Mesenchymal stem cell (in vitro differentiated cells and primary cell): ENCODE results near the gene GPAT3.

ENCODE experiments used
- DNase-seq: peaks from one replicate; pipeline ENCODE4 v3.0.0-alpha.2; 2013
- H2AFZ ChIP-seq: one replicate; pipeline ENCODE4 v1.6.1; 2013; ENCODE audit warnings: low read depth, mild to moderate bottlenecking, control low read depth, inconsistent platforms, low read length, moderate library complexity
- H2AK5ac ChIP-seq: 2 replicates; pipeline ENCODE4 v1.6.1; 2013; ENCODE audit warnings: low read length, moderate library complexity, mild to moderate bottlenecking, inconsistent platforms; ENCODE audit not compliant: severe bottlenecking
- H2BK120ac ChIP-seq: one replicate; pipeline ENCODE4 v1.6.1; 2013; ENCODE audit warnings: low read depth, mild to moderate bottlenecking, inconsistent platforms, low read length, moderate library complexity
- H2BK12ac ChIP-seq, 2 experiments: one replicate each; pipeline ENCODE4 v1.6.1; 2013; ENCODE audit warnings: inconsistent platforms in 2 of 2, low read length in 2 of 2, mild to moderate bottlenecking in 2 of 2, moderate library complexity in 2 of 2, control low read depth in 1 of 2
- H2BK15ac ChIP-seq: one replicate; pipeline ENCODE4 v1.6.1; 2013; ENCODE audit warnings: mild to moderate bottlenecking, low read depth, inconsistent platforms; ENCODE audit not compliant: poor library complexity, severe bottlenecking
- H2BK5ac ChIP-seq: 2 replicates; pipeline ENCODE4 v1.6.1; 2013; ENCODE audit warnings: low read depth, mild to moderate bottlenecking, low read length, control low read depth, inconsistent platforms; ENCODE audit not compliant: poor library complexity, severe bottlenecking
- H3K14ac ChIP-seq, 2 experiments: one replicate each; pipeline ENCODE4 v1.6.1; 2013; ENCODE audit warnings: inconsistent platforms in 2 of 2, low read length in 2 of 2, control low read depth in 1 of 2, mild to moderate bottlenecking in 1 of 2, moderate library complexity in 1 of 2
- H3K18ac ChIP-seq, 2 experiments: one replicate each; pipeline ENCODE4 v1.6.1; 2013; ENCODE audit warnings: inconsistent platforms in 2 of 2, low read length in 2 of 2, control low read depth in 1 of 2, low read depth in 1 of 2, mild to moderate bottlenecking in 1 of 2
- H3K23ac ChIP-seq, 2 experiments: one replicate each; pipeline ENCODE4 v1.6.1; 2013; ENCODE audit warnings: inconsistent platforms in 2 of 2, low read length in 2 of 2, mild to moderate bottlenecking in 2 of 2, moderate library complexity in 2 of 2, control low read depth in 1 of 2
- H3K27ac ChIP-seq: 2 replicates; pipeline ENCODE4 v1.5.1; 2013; ENCODE audit warnings: mild to moderate bottlenecking, moderate library complexity, low read length, control low read depth, inconsistent platforms; ENCODE audit not compliant: poor library complexity, severe bottlenecking
- H3K27me3 ChIP-seq, 2 experiments: 2 replicates each; pipeline versions ENCODE4 v1.6.1 to v1.7.0; 2013; ENCODE audit warnings: low read length in 2 of 2, mild to moderate bottlenecking in 2 of 2, moderate library complexity in 2 of 2, control low read depth in 1 of 2, inconsistent platforms in 1 of 2; ENCODE audit not compliant: control insufficient read depth in 1 of 2, insufficient read depth in 1 of 2
- H3K36me3 ChIP-seq, 2 experiments: 2 replicates each; pipeline versions ENCODE4 v1.6.1 to v1.7.0; 2013; ENCODE audit warnings: low read length in 2 of 2, control low read depth in 1 of 2, inconsistent platforms in 1 of 2, low read depth in 1 of 2, mild to moderate bottlenecking in 1 of 2; ENCODE audit not compliant: insufficient read depth in 2 of 2, control insufficient read depth in 1 of 2
- H3K4ac ChIP-seq, 2 experiments: one replicate each; pipeline ENCODE4 v1.6.1; 2013; ENCODE audit warnings: inconsistent platforms in 2 of 2, low read length in 2 of 2, mild to moderate bottlenecking in 2 of 2, moderate library complexity in 2 of 2, control low read depth in 1 of 2, low read depth in 1 of 2
- H3K4me1 ChIP-seq: 2 replicates; pipeline ENCODE4 v1.6.1; 2013; ENCODE audit warnings: low read depth, low read length, control low read depth; ENCODE audit not compliant: control insufficient read depth, insufficient read depth
- H3K4me2 ChIP-seq: 2 replicates; pipeline ENCODE4 v1.6.1; 2013; ENCODE audit warnings: low read length, mild to moderate bottlenecking, inconsistent platforms; ENCODE audit not compliant: poor library complexity, severe bottlenecking
- H3K4me3 ChIP-seq, 2 experiments: 2 replicates each; pipeline versions ENCODE4 v1.5.1 to v1.7.0; 2013; ENCODE audit warnings: low read length in 2 of 2, mild to moderate bottlenecking in 2 of 2, control low read depth in 1 of 2, low read depth in 1 of 2; ENCODE audit not compliant: insufficient read depth in 1 of 2
- H3K79me1 ChIP-seq: replicated peaks from 2 replicates; pipeline ENCODE4 v1.6.1; 2013; ENCODE audit warnings: mild to moderate bottlenecking, control low read depth, low read length, inconsistent platforms; ENCODE audit not compliant: poor library complexity, severe bottlenecking
- H3K9ac ChIP-seq: 2 replicates; pipeline ENCODE4 v1.7.0; 2013; ENCODE audit warnings: mild to moderate bottlenecking, low read length, moderate library complexity
- H3K9me3 ChIP-seq: 2 replicates; pipeline ENCODE4 v1.7.0; 2013; ENCODE audit warnings: mild to moderate bottlenecking, low read length; ENCODE audit not compliant: control insufficient read depth
- H4K8ac ChIP-seq: one replicate; pipeline ENCODE4 v1.6.1; 2013; ENCODE audit warnings: inconsistent platforms, mild to moderate bottlenecking, low read length, moderate library complexity
- H4K91ac ChIP-seq: one replicate; pipeline ENCODE4 v1.6.1; 2013; ENCODE audit warnings: mild to moderate bottlenecking, low read length, inconsistent platforms
- WGBS: methylation state at CpG from one replicate; pipeline ENCODE4 v1.1.7; 2013; ENCODE audit warnings: mixed read lengths; 5-methylcytosine and 5-hydroxymethylcytosine counted together

The GPAT3 gene

GRCh38 chr4:83605210-83605609, 69.3 kb downstream of the GPAT3 start:
- H3K4me3 ChIP-seq: no peak overlapping the region
- DNase-seq: no peak
- no peak overlapping the region for H3K27ac ChIP-seq
- peaks cover 6% of the 10 kb centered on the region for H3K4me1 ChIP-seq
- H2AFZ ChIP-seq: no peak overlapping the region
- peaks cover 3% of the 10 kb centered on the region for H3K9me3 ChIP-seq
- peaks cover 0 to 34% of the 10 kb centered on the region in 2 experiments for H3K36me3 ChIP-seq
- H3K4me2 ChIP-seq: no peak overlapping the region
- no peak overlapping the region for H3K23ac ChIP-seq
- H3K14ac ChIP-seq: no peak overlapping the region
- no peak overlapping the region for H3K9ac ChIP-seq
- no peak overlapping the region for H4K8ac ChIP-seq
- no peak overlapping the region for H2BK15ac ChIP-seq
- H3K27me3 ChIP-seq: no peaks in the 10 kb centered on the region
- no peak overlapping the region for H2BK12ac ChIP-seq
- no peak overlapping the region for H2AK5ac ChIP-seq
- WGBS: 85% methylated on average over 2 of the region's 3 CpGs
- no peak overlapping the region for H3K18ac ChIP-seq
- no peak overlapping the region for H2BK120ac ChIP-seq
- no peak overlapping the region for H4K91ac ChIP-seq
- no peaks in the 10 kb centered on the region for H3K79me1 ChIP-seq
- no peak overlapping the region for H3K4ac ChIP-seq
- H2BK5ac ChIP-seq: no peak overlapping the region

GRCh38 chr4:83605744-83606172, 69.8 kb downstream of the GPAT3 start:
- H3K14ac ChIP-seq: no peak overlapping the region
- H3K18ac ChIP-seq: no peak overlapping the region
- 90% methylated on average over 2 of the region's 3 CpGs for WGBS

GRCh38 chr4:83606460-83606859, 70.6 kb downstream of the GPAT3 start:
- peaks cover 6% of the 10 kb centered on the region for H3K4me1 ChIP-seq
- H3K9me3 ChIP-seq: peaks cover 15% of the 10 kb centered on the region
- no peak overlapping the region for H2BK15ac ChIP-seq
- H4K91ac ChIP-seq: no peak overlapping the region
- DNase-seq: no peak
- H3K9ac ChIP-seq: no peak overlapping the region
- no peaks in the 10 kb centered on the region for H3K27me3 ChIP-seq
- H3K27ac ChIP-seq: no peak overlapping the region
- no peak overlapping the region for H2BK5ac ChIP-seq
- no peak overlapping the region for H2BK12ac ChIP-seq
- no peak overlapping the region for H3K18ac ChIP-seq
- H3K4ac ChIP-seq: no peak overlapping the region
- H3K79me1 ChIP-seq: no peaks in the 10 kb centered on the region
- H3K36me3 ChIP-seq: peaks cover 0 to 26% of the 10 kb centered on the region in 2 experiments
- no peak overlapping the region for H2AFZ ChIP-seq
- no peak overlapping the region for H3K4me3 ChIP-seq
- H3K4me2 ChIP-seq: no peak overlapping the region
- H2AK5ac ChIP-seq: no peak overlapping the region
- no peak overlapping the region for H2BK120ac ChIP-seq
- no peak overlapping the region for H3K14ac ChIP-seq
- H3K23ac ChIP-seq: no peak overlapping the region
- H4K8ac ChIP-seq: no peak overlapping the region

More at GRCh38 chr4:83605744-83606172, 69.8 kb downstream of the GPAT3 start:
- H3K4me3 ChIP-seq: no peak overlapping the region
- no peak overlapping the region for H2BK5ac ChIP-seq
- H3K9me3 ChIP-seq: peaks cover 8% of the 10 kb centered on the region
- H3K9ac ChIP-seq: no peak overlapping the region
- no peaks in the 10 kb centered on the region for H3K79me1 ChIP-seq
- no peak overlapping the region for H3K23ac ChIP-seq
- no peak overlapping the region for H2BK12ac ChIP-seq
- H2AFZ ChIP-seq: no peak overlapping the region
- H3K4ac ChIP-seq: no peak overlapping the region
- no peak overlapping the region for H3K27ac ChIP-seq
- no peak overlapping the region for H2AK5ac ChIP-seq
- H4K8ac ChIP-seq: no peak overlapping the region
- no peak overlapping the region for H3K4me2 ChIP-seq
- DNase-seq: no peak
- H3K27me3 ChIP-seq: no peaks in the 10 kb centered on the region
- peaks cover 0 to 32% of the 10 kb centered on the region in 2 experiments for H3K36me3 ChIP-seq
- H3K4me1 ChIP-seq: peaks cover 6% of the 10 kb centered on the region
- H2BK120ac ChIP-seq: no peak overlapping the region
- H4K91ac ChIP-seq: no peak overlapping the region
- no peak overlapping the region for H2BK15ac ChIP-seq

DNA sequence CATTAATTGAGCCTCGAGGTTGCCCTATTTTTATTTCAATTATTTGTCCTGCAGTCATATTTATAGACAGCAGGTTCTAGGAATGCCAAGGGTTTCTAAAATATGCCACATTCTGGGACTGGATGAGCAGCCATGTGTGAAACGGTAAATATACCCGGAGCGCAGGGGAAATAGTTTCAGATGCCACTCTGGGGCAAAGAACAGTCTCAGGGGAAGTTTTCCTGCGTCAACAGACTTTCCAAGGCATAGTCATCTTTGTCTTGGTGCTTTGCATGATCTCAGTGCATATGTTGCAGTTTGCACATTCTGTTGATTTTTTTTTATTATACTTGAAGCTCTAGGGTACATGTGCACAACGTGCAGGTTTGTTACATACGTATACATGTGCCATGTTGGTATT, 71.0 kb downstream of the GPAT3 start:
- Histone ChIP-seq H3K14ac (no peak overlapping the region), H3K4me2 (peak overlapping the region; percentile 10), H2AK5ac (no peak overlapping the region), H2BK5ac (no peak overlapping the region), H3K27ac (peak overlapping the region; percentile 49), H3K9me3 (peaks cover 19% of the 10 kb centered on the region), H4K8ac (no peak overlapping the region), H2AFZ (no peak overlapping the region), H3K79me1 (no peaks in the 10 kb centered on the region), H4K91ac (no peak overlapping the region), H3K4me3 (no peak overlapping the region), H2BK15ac (no peak overlapping the region), H3K27me3 (no peaks in the 10 kb centered on the region), H3K9ac (no peak overlapping the region), H3K18ac (no peak overlapping the region), H2BK12ac (no peak overlapping the region), H3K23ac (no peak overlapping the region), H3K4ac (no peak overlapping the region), H2BK120ac (no peak overlapping the region), H3K4me1 (peaks cover 6% of the 10 kb centered on the region), H3K36me3 (peaks cover 0 to 21% of the 10 kb centered on the region in 2 experiments)
- 94% methylated on average over 6 of the region's 7 CpGs for WGBS
- DNase-seq: no peak
